Neural progenitor cell (in vitro differentiated cells): Measurements from ENCODE around the gene TCF23.

ENCODE experiments used
- CTCF ChIP-seq: fragments of 200-600 bp; sonication (generic); IDR thresholded peaks from 2 replicates; pipeline ENCODE4 v1.5.1; 2017; ENCODE audit warnings: antibody characterized with exemption, mild to moderate bottlenecking
- EZH2 ChIP-seq: fragments of 200-600 bp; sonication (generic); IDR thresholded peaks from 2 replicates; pipeline ENCODE4 v1.6.1; 2017; ENCODE audit warnings: antibody characterized with exemption, mild to moderate bottlenecking, moderate library complexity
- EZH2phosphoT487 ChIP-seq: fragments of 200-600 bp; sonication (generic); IDR thresholded peaks from 2 replicates; pipeline ENCODE4 v1.6.1; 2017; ENCODE audit warnings: antibody characterized with exemption

GRCh38 chr2:27152102-27152795 lies 3.4 kb downstream of the TCF23 start:
- TF ChIP-seq CTCF (no peak), EZH2phosphoT487 (no peak), EZH2 (no peak)
